Mesothelial cell of epicardium (in vitro differentiated cells): ENCODE results near the gene HNRNPLL. TPM values are rescaled to one million over a fixed set of nuclear protein-coding genes. Genes with fewer than 3 reads are reported as not detected.
"Not testable (repeated sequence)": the region's sequence is repeated elsewhere in the genome, so short reads cannot be mapped to it uniquely, and the experiment has no call there.

Source experiments
- DNase-seq, 2 experiments: peaks; one replicate each; pipeline ENCODE4 v3.0.0; 2021; ENCODE audit warnings: low spot score in 2 of 2; ENCODE audit not compliant: unreplicated experiment in 2 of 2
- H3K27ac Mint-ChIP-seq: 2 replicates; pipeline ENCODE4 v1.8.0; 2021; ENCODE audit warnings: mixed read lengths
- H3K27me3 Mint-ChIP-seq: 2 replicates; pipeline ENCODE4 v1.8.0; 2021; ENCODE audit warnings: low read depth, mixed read lengths
- H3K36me3 Mint-ChIP-seq: 2 replicates; pipeline ENCODE4 v1.8.0; 2021; ENCODE audit warnings: mixed read lengths
- H3K4me1 Mint-ChIP-seq: 2 replicates; pipeline ENCODE4 v1.8.0; 2021; ENCODE audit warnings: mixed read lengths
- H3K4me3 Mint-ChIP-seq: 2 replicates; pipeline ENCODE4 v1.8.0; 2021; ENCODE audit warnings: mild to moderate bottlenecking, moderate library complexity, mixed read lengths
- H3K9me3 Mint-ChIP-seq: 2 replicates; pipeline ENCODE4 v1.8.0; 2021; ENCODE audit warnings: mixed read lengths
- total RNA-seq: library from RNA; stranded (reverse); gene quantifications from 3 replicates; pipeline ENCODE4 v1.2.1, GENCODE V29; 2021
- TF ChIP-seq, protein P1 (sequence below): fragments of 200-600 bp; sonication (generic); IDR thresholded peaks from one replicate; pipeline ENCODE4 v1.5.0; 2021; ENCODE audit warnings: antibody characterized with exemption; ENCODE audit not compliant: unreplicated experiment

The HNRNPLL gene
- total RNA-seq, 1 donor from 2014 or later, result 80.7 TPM

DNA sequence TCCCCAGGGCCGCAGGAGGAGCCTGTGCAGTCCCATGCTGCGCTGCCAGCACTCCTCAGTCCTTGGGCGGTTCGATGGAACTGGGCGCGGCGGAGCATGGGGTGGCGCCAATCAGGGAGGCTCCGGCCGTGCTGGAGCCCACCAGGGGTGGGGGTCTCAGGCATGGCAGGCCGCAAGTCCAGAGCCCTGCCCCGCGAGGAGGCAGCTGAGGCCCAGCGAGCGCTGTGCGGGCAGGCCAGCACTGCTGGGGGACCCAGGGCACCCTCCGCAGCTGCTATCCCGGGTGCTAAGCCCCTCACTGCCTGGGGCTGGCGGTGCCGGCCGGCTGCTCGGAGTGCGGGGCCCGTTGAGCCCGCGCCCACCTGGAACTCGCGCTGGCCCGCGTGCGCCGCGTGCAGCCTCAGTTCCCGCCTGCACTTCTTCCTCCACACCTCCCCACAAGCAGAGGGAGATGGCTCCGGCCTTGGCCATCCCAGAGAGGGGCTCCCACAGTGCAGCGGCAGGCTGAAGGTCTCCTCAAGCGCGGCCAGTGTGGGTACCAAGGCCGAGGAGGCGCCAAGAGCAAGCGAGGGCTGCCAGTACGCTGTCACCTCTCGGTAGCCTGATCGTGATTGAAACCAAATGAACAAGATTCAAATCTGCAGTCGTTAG, 40.4 kb upstream of the HNRNPLL start:
- no peak overlapping the region for H3K27ac Mint-ChIP-seq
- H3K36me3 Mint-ChIP-seq, result peaks cover 3% of the 10 kb centered on the region
- H3K4me3 Mint-ChIP-seq, result no peak overlapping the region
- no peaks in the 10 kb centered on the region for H3K4me1 Mint-ChIP-seq
- DNase-seq, result no peak
- no peaks in the 10 kb centered on the region for H3K27me3 Mint-ChIP-seq
- TF ChIP-seq, protein P1, sequence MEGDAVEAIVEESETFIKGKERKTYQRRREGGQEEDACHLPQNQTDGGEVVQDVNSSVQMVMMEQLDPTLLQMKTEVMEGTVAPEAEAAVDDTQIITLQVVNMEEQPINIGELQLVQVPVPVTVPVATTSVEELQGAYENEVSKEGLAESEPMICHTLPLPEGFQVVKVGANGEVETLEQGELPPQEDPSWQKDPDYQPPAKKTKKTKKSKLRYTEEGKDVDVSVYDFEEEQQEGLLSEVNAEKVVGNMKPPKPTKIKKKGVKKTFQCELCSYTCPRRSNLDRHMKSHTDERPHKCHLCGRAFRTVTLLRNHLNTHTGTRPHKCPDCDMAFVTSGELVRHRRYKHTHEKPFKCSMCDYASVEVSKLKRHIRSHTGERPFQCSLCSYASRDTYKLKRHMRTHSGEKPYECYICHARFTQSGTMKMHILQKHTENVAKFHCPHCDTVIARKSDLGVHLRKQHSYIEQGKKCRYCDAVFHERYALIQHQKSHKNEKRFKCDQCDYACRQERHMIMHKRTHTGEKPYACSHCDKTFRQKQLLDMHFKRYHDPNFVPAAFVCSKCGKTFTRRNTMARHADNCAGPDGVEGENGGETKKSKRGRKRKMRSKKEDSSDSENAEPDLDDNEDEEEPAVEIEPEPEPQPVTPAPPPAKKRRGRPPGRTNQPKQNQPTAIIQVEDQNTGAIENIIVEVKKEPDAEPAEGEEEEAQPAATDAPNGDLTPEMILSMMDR, result no peak
- H3K9me3 Mint-ChIP-seq, result peaks cover 9% of the 10 kb centered on the region

DNA sequence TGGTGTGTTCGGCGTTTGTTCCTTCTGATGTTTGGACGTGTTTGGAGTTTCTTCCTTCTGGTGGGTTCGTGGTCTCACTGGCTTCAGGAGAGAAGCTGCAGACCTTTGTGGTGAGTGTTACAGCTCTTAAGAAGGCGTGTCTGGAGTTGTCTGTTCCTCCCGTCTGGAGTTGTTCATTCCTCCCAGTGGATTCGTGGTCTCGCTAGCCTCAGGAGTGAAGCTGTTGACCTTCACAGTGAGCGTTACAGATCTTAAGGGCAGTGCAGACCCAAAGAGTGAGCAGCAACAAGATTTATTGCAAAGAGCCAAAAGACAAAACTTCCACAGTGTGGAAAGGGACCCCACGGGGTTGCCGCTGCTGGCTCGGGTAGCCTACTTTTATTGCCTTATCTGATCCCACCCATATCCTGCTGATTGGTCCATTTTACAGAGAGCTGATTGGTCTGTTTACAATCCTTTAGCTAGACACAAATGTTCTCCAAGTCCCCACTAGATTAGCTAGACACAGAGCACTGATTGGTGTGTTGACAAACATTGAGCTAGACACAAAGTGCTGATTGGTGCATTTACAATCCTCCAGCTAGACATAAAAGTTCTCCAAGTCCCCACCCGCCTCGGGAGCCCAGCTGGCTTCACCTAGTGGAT, 39.8 kb upstream of the HNRNPLL start:
- not testable (repeated sequence) for H3K27ac Mint-ChIP-seq, DNase-seq, H3K36me3 Mint-ChIP-seq, H3K27me3 Mint-ChIP-seq, H3K9me3 Mint-ChIP-seq, H3K4me3 Mint-ChIP-seq, H3K4me1 Mint-ChIP-seq

DNA sequence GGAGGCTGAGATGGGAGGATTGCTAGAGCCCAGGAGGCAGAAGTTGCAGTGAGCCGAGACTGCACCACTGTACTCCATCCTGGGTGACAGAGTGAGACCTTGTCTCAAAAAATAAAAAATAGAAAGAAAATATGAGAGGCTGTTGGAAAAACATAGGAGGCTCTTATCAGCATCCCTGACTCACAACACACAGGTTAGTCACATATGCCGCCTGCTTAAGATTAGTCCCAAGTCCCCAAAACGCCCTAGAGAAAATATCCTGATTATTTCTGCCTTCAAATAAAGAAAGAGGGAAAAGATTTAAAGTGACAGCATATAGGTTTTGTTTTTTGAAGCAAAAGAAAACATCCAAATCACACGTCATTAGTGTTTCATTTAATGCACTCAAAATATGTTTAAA, 33.3 kb upstream of the HNRNPLL start:
- Mint-ChIP-seq H3K27me3 (no peaks in the 10 kb centered on the region), H3K4me3 (no peak overlapping the region), H3K36me3 (no peaks in the 10 kb centered on the region), H3K4me1 (peaks cover 14% of the 10 kb centered on the region), H3K27ac (no peak overlapping the region), H3K9me3 (no peaks in the 10 kb centered on the region)
- no peak for DNase-seq
- TF ChIP-seq, protein P1, result no peak

- Mint-ChIP-seq H3K27me3 (no peaks in the 10 kb centered on the region), H3K4me1 (peaks cover 14% of the 10 kb centered on the region), H3K36me3 (no peaks in the 10 kb centered on the region), H3K27ac (no peak overlapping the region), H3K4me3 (no peak overlapping the region), H3K9me3 (peaks cover 3% of the 10 kb centered on the region)
- TF ChIP-seq, protein P1, result no peak
- DNase-seq, result no peak
These were observed 32.4 kb upstream of the HNRNPLL start for GRCh38 chr2:38635139-38635538.

- peaks cover 14% of the 10 kb centered on the region for H3K4me1 Mint-ChIP-seq
- no peak for DNase-seq
- no peaks in the 10 kb centered on the region for H3K27me3 Mint-ChIP-seq
- no peaks in the 10 kb centered on the region for H3K36me3 Mint-ChIP-seq
- H3K4me3 Mint-ChIP-seq, result no peak overlapping the region
- H3K9me3 Mint-ChIP-seq, result peaks cover 7% of the 10 kb centered on the region
- TF ChIP-seq, protein P1, result no peak
- peak overlapping the region; percentile 30 for H3K27ac Mint-ChIP-seq
These were observed 32.0 kb upstream of the HNRNPLL start for GRCh38 chr2:38634684-38635083.

DNA sequence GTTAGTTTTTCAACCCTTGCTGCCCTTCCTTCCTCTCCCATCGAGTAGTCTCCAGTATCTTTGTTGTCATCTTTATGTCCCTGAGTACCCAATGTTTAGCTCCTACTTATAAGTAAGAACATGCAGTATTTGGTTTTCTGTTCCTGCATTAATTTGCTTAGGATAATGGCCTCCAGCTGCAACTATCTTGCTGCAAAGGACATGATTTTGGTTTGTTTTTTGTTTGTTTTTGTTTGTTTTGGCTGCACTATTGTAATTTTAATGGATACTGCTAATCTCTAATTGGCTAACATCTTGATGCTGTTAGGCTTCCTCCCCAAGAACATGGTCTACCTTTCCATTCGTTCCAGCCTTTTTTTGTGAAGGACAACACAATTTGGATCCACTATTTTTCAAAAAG, 31.2 kb upstream of the HNRNPLL start:
- TF ChIP-seq, protein P1, result no peak
- no peaks in the 10 kb centered on the region for H3K36me3 Mint-ChIP-seq
- peaks cover 14% of the 10 kb centered on the region for H3K4me1 Mint-ChIP-seq

More for the DNA sequence above, 31.2 kb upstream of the HNRNPLL start:
- Mint-ChIP-seq H3K27me3 (no peaks in the 10 kb centered on the region), H3K9me3 (peaks cover 7% of the 10 kb centered on the region), H3K27ac (no peak overlapping the region), H3K4me3 (no peak overlapping the region)
- no peak for DNase-seq
